Lower leg skin (tissue), 3 donors: ENCODE results near the gene PEAR1.

ENCODE experiments used
- CTCF ChIP-seq, 3 donors: fragments of 450-650 bp; IDR thresholded peaks; one replicate each; pipeline ENCODE4 v1.5.1; 2016; ENCODE audit warnings: antibody characterized with exemption in 3 of 3, mild to moderate bottlenecking in 3 of 3, moderate library complexity in 2 of 3
- POLR2A ChIP-seq, 2 donors: fragments of 450-650 bp; IDR thresholded peaks; one replicate each; pipeline ENCODE4 v1.6.1; 2016 to 2017; ENCODE audit warnings: antibody characterized with exemption in 2 of 2, mild to moderate bottlenecking in 1 of 2, moderate library complexity in 1 of 2

- TF ChIP-seq CTCF (IDR thresholded peaks at IDR 0.05) = no peak
- TF ChIP-seq POLR2A (IDR thresholded peaks at IDR 0.05) = no peak
Observed at GRCh38 chr1:156885314-156885713, 8.2 kb upstream of the PEAR1 start.
